Neuron (in vitro differentiated cells): ENCODE data around the gene GTF3C1.
"Not testable (repeated sequence)": the region's sequence is repeated elsewhere in the genome, so short reads cannot be mapped to it uniquely, and the experiment has no call there.

Experiments
- H2AFZ ChIP-seq: one replicate; pipeline ENCODE4 v1.6.1; 2013; ENCODE audit warnings: low read depth, mild to moderate bottlenecking, inconsistent platforms, low read length, moderate library complexity
- H3K27me3 ChIP-seq: one replicate; pipeline ENCODE4 v1.6.1; 2013; ENCODE audit warnings: low read length; ENCODE audit not compliant: insufficient read depth
- H3K36me3 ChIP-seq: one replicate; pipeline ENCODE4 v1.6.1; 2013; ENCODE audit warnings: low read length; ENCODE audit not compliant: insufficient read depth
- H3K4me1 ChIP-seq: one replicate; pipeline ENCODE4 v1.6.1; 2013; ENCODE audit warnings: low read length; ENCODE audit not compliant: insufficient read depth
- H3K4me3 ChIP-seq: 2 replicates; pipeline ENCODE4 v1.5.1; 2013; ENCODE audit warnings: mild to moderate bottlenecking, low read length, moderate library complexity
- H3K9me3 ChIP-seq: one replicate; pipeline ENCODE4 v1.6.1; 2013; ENCODE audit warnings: low read length

GTF3C1 gene

DNA sequence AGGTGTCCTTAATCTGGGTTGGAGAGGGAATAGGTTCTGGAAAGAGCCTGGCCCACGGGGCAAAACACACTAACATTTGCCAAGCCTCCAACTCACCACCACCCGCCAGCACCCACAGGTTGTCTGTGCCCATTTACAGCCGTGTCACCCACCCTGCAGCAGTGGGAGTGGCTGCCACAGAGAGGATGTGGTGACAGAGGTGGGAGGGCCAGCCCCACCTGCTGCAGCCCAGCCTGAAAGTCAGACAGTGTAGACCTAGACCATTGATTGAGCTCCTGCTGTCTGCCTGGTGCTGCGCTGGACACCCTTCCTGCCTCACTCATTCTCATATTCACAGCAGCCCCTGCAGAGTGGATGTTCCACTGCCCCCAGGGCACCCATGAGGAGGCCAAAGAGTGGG is 103.0 kb downstream of the GTF3C1 start:
- Histone ChIP-seq H3K4me3 (no peak overlapping the region), H3K9me3 (no peaks in the 10 kb centered on the region), H3K36me3 (no peaks in the 10 kb centered on the region), H3K4me1 (peaks cover 2% of the 10 kb centered on the region), H3K27me3 (no peaks in the 10 kb centered on the region), H2AFZ (no peak overlapping the region)

DNA sequence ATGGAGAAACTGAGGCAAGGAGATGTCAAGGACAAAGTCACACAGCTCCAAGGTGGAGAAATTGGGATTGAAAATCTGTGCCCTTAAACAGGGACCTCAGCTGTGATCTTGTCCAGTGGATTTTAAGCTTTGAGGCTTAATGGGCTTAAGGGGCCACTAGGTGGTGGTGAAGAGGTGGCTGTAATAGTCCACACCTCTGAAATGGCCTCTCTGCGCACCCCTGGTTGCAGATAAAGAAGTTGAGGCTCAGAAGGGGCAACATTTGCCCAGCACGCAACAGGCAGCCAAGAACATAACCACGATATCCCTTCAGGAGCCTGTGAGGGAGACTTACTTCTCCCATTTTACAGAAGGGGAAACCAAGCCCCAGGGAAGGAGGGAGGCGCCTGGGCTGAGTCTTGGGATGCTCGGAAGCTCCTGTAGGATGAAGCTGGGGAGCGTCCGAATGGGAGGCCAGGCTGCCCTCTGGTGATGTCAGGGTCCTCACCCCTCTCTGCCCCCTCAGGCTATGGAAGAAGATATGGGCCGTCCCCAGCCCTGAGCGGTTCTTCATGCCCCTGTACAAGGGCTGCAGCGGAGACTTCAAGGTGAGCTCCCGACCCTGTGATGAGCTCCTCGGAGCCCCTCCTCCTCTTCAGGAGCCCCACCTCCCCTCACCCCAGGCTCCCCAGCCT is 104.1 kb downstream of the GTF3C1 start:
- Histone ChIP-seq H2AFZ (no peak overlapping the region), H3K4me3 (no peak overlapping the region), H3K36me3 (no peaks in the 10 kb centered on the region), H3K27me3 (no peaks in the 10 kb centered on the region), H3K4me1 (peaks cover 1% of the 10 kb centered on the region), H3K9me3 (no peaks in the 10 kb centered on the region)

GRCh38 chr16:27444470-27444869 is 105.2 kb downstream of the GTF3C1 start:
- Histone ChIP-seq H3K4me1 (no peaks in the 10 kb centered on the region), H3K27me3 (no peaks in the 10 kb centered on the region), H3K36me3 (no peaks in the 10 kb centered on the region), H2AFZ (no peak overlapping the region), H3K9me3 (no peaks in the 10 kb centered on the region), H3K4me3 (no peak overlapping the region)

- no peaks in the 10 kb centered on the region for H3K36me3 ChIP-seq
- no peaks in the 10 kb centered on the region for H3K9me3 ChIP-seq
- H3K4me3 ChIP-seq: no peak overlapping the region
- no peak overlapping the region for H2AFZ ChIP-seq
- H3K4me1 ChIP-seq: no peaks in the 10 kb centered on the region
- no peaks in the 10 kb centered on the region for H3K27me3 ChIP-seq
Measured at GRCh38 chr16:27444015-27444414, 105.7 kb downstream of the GTF3C1 start.

DNA sequence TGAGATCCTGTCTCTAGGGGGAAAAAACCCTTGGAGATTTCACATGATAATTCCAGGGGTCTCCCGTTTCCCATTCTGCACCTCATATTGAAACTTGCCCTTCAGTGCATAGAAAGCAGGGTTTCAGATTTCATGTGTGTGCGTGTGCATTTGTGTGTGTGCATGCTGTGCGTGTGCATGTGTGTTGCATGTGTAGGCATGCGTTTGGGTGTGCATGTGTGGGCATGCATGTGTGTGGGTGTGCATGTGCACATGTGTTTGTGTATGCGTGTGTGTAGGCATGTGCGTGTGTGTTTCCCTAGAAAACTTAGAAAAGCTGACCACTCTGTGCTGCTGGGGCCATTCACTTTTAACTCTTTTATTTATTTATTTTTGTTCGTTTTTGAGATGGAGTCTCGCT is 107.7 kb downstream of the GTF3C1 start:
- no peaks in the 10 kb centered on the region for H3K36me3 ChIP-seq
- H3K4me1 ChIP-seq: no peaks in the 10 kb centered on the region
- no peaks in the 10 kb centered on the region for H3K9me3 ChIP-seq
- no peak overlapping the region for H2AFZ ChIP-seq
- H3K4me3 ChIP-seq: no peak overlapping the region
- no peaks in the 10 kb centered on the region for H3K27me3 ChIP-seq

DNA sequence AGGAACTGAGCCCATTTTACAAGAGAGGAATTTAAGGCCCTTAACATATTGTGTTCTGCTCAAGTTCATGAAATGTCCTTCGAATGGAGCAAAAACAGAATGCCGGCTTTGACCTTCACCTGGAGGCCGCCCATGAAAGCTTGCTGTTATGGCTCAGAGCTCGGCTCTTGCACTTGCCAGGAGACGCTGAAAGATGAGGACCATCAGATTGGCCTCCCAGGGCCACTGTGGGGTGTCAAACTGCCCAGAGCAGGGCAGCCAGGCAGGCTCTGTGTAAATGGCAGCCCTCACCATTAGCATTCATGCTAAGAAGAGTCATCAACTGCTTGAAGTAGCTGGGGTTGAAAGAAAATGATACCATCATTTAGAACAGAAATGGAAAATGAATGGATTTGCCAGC is 108.4 kb downstream of the GTF3C1 start:
- Histone ChIP-seq H3K9me3 (no peaks in the 10 kb centered on the region), H3K36me3 (no peaks in the 10 kb centered on the region), H3K4me3 (no peak overlapping the region), H2AFZ (no peak overlapping the region), H3K4me1 (no peaks in the 10 kb centered on the region), H3K27me3 (no peaks in the 10 kb centered on the region)

GRCh38 chr16:27439271-27440018 is 110.3 kb downstream of the GTF3C1 start:
- Histone ChIP-seq H3K4me3 (no peak overlapping the region), H3K4me1 (no peaks in the 10 kb centered on the region), H2AFZ (no peak overlapping the region), H3K36me3 (no peaks in the 10 kb centered on the region), H3K9me3 (no peaks in the 10 kb centered on the region), H3K27me3 (no peaks in the 10 kb centered on the region)

DNA sequence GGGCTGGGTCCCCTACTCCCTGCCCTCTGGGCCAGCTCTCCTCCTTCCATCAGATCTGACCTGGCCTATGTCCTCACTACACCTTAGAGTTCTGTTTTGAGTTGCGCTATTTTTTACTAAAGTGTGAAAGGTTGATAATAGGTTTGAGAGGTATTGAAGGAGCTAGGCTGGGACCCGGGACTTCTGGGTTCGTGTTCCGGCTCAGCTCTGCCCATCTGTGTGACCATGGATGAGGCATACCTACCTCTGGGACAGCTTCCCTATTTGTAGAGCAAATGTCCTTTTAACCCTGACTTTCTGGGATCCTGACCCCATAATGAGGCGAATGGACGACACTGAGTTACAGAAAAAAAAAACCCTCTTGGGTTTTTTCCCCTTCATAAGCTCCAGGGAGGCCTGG is 111.8 kb downstream of the GTF3C1 start:
- no peaks in the 10 kb centered on the region for H3K9me3 ChIP-seq
- no peaks in the 10 kb centered on the region for H3K4me1 ChIP-seq
- H3K4me3 ChIP-seq: no peak overlapping the region
- no peaks in the 10 kb centered on the region for H3K36me3 ChIP-seq
- H3K27me3 ChIP-seq: no peaks in the 10 kb centered on the region
- H2AFZ ChIP-seq: no peak overlapping the region

DNA sequence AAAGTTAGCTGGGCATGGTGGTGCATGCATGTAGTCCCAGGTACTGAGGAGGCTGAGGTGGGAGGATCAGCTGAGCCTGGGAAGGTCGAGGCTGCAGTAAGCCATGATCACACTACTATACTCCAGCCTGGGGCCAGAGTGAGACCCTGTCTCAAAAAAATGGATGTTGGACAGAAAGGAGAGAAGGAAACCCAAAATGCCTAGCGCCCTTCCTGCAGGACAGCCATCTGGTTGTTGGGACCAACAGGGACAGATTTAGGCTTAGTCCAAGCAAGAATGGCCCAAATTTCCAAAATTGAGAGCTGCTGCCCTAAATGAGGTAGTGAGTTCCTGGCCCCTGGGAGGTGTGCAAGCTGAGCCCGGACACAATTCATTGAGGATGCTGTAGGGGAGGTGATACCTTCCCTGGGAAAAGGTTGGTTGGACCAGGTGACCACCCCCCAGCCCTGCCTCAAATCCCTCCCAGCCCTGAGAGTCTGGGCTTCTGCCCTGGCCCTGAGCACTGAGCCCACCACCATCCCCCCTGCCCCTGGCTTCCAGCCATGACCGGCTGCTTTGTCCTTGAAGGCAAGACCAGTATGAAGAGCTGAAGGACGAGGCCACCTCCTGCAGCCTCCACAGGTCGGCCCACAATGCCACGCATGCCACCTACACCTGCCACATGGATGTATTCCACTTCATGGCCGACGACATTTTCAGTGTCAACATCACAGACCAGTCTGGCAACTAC is 112.6 kb downstream of the GTF3C1 start:
- H3K4me3 ChIP-seq: no peak overlapping the region
- no peaks in the 10 kb centered on the region for H3K9me3 ChIP-seq
- H2AFZ ChIP-seq: no peak overlapping the region
- no peaks in the 10 kb centered on the region for H3K4me1 ChIP-seq
- H3K27me3 ChIP-seq: no peaks in the 10 kb centered on the region
- H3K36me3 ChIP-seq: no peaks in the 10 kb centered on the region

GRCh38 chr16:27436065-27436464 is 113.6 kb downstream of the GTF3C1 start:
- H2AFZ ChIP-seq: no peak overlapping the region
- H3K4me1 ChIP-seq: no peaks in the 10 kb centered on the region
- H3K27me3 ChIP-seq: no peaks in the 10 kb centered on the region
- no peak overlapping the region for H3K4me3 ChIP-seq
- no peaks in the 10 kb centered on the region for H3K9me3 ChIP-seq
- no peaks in the 10 kb centered on the region for H3K36me3 ChIP-seq

DNA sequence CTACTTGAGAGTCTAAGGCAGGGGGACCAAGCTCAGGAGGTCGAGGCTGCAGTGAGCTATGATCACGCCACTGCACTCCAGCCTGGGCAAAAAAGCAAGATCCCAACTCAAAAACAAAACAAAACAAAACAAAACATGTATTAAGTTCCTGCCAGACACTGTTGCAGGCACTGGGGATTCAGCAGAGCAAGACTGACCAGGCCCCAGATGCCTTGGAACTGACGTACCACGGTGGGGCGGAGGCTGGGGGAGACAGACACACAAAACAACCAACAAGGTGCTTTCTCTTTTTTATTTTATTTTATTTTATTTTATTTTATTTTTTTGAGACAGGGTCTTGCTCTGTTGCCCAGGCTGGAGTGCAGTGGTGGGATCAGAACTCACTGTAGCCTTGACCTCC is 114.6 kb downstream of the GTF3C1 start:
- H3K36me3 ChIP-seq, H2AFZ ChIP-seq, H3K4me3 ChIP-seq, H3K27me3 ChIP-seq, H3K4me1 ChIP-seq, H3K9me3 ChIP-seq: not testable (repeated sequence)

DNA sequence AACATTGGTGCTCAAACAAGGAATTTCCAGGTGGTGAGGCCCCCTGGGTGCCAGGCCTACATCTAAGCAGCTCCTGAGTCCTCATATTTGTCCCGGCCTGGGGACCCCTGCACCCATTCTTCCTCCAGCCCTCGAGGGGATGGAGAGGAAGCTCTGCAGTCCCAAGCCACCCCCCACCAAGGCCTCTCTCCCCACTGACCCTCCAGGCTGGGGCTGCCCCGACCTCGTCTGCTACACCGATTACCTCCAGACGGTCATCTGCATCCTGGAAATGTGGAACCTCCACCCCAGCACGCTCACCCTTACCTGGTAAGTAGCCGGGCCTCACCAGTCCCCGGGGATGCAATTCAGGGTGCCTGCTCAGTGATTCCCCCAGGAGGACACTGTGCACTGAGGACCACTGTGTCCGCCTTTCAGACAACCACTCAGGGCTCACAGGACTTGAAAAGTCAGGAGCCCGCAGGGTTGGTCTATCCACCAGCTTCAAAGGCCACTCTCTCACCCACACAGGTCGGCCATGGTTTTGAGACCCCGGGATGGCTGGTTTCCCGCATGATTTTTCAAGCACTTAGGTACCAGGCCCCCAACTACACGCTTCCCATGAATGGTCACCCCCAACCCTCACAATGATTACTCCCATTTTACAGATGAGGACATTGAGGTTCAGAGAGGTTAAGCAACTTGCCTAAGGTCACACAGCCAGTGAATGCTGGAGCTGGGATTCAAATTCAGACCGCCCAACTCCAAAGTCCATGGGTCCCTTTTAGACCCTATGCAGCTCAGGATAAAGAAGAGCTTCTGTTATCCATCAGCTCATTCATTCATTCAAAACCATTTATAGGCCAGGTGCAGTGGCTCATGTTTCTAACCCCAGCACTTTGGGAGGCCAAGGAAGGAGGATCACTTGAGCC is 115.3 kb downstream of the GTF3C1 start:
- no peaks in the 10 kb centered on the region for H3K9me3 ChIP-seq
- no peaks in the 10 kb centered on the region for H3K27me3 ChIP-seq
- H3K36me3 ChIP-seq: no peaks in the 10 kb centered on the region

GRCh38 chr16:27433636-27434035 is 116.1 kb downstream of the GTF3C1 start:
- Histone ChIP-seq H2AFZ (no peak overlapping the region), H3K4me3 (no peak overlapping the region), H3K36me3 (no peaks in the 10 kb centered on the region), H3K9me3 (no peaks in the 10 kb centered on the region), H3K4me1 (no peaks in the 10 kb centered on the region), H3K27me3 (no peaks in the 10 kb centered on the region)

More for the DNA sequence above, 115.3 kb downstream of the GTF3C1 start:
- H3K4me1 ChIP-seq: no peaks in the 10 kb centered on the region
- no peak overlapping the region for H2AFZ ChIP-seq
- no peak overlapping the region for H3K4me3 ChIP-seq
